A549 treated with Hydrocortisone at 1 μM for 4 hours (cell line): ENCODE measurements around the gene PCDHB5. TPM values are rescaled to one million over a fixed set of nuclear protein-coding genes. Genes with fewer than 3 reads are reported as not detected.

Source experiments
- total RNA-seq: library from RNA; stranded (reverse); fragments of 200-300 nt; extraction: Qiagen RNA extraction; gene quantifications from 5 replicates; pipeline ENCODE4 v1.2.3, GENCODE V29; 2022

PCDHB5 gene
- total RNA-seq = 1.1 to 1.8 TPM (median 1.6 TPM) in 5 replicates

DNA sequence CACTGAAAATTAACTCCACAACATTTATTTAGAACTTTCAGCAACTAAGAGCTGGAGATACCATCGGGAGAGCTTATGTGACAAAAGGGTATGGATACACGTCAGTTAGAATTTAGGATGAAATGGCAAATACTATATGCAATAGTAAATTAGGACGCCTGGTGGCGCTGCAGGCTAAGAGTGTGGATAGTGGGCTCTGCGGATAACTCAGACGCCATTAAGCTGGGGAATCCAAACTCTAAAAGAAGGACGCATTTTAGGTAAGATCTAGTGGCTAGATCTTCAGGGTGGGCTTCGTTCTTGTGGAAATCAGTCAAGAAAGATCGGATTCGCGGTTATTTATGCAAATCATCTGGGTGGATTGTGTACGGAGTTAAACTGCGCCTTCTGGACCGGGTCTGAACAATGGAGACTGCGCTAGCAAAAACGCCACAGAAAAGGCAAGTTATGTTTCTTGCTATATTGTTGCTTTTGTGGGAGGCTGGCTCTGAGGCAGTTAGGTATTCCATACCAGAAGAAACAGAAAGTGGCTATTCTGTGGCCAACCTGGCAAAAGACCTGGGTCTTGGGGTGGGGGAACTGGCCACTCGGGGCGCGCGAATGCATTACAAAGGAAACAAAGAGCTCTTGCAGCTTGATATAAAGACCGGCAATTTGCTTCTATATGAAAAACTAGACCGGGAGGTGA, at the start of gene PCDHB5:
TSS of gene PCDHB5 (plus strand) at position 177 of the 688 bp plus-strand sequence. CDS start at position 406, 229 bp downstream.

GRCh38 chr5:141094481-141095262, 40.3 kb upstream of the PCDHB5 start, which contains the start of gene PCDHB2:
Gene PCDHB2 (plus strand): TSS chr5:141094615. CDS start chr5:141094791, 176 bp downstream.

GRCh38 chr5:141100243-141100805, 34.7 kb upstream of the PCDHB5 start, which contains the start of gene PCDHB3:
Gene PCDHB3 (plus strand): TSS chr5:141100473. CDS start chr5:141100650, 177 bp downstream.

GRCh38 chr5:141121563-141121962, 13.4 kb upstream of the PCDHB5 start, which contains the start of gene PCDHB4:
Gene PCDHB4 (plus strand): TSS chr5:141121818. CDS start chr5:141121999, 181 bp downstream.

DNA sequence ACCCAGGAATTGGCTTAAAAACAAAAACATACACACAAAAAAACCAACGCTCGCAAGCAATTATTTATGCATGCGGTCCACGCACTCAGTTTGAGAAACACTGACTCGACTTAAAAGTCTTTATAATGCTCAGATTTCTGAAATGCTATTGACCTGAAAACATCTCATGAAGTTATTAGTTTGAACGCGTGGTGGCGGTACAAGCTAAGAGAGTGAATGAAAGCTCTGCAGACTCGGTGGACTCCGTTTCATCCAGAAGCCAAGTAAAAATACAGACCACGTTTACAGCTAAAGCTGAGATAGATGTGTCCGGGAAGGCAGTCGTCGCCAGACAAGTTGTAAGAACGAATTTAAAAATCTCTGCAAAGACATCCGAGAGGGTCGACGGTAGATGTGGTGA, 14.8 kb downstream of the PCDHB5 start, which contains the start of gene PCDHB6:
TSS of gene PCDHB6 (plus strand) at position 246 of the 400 bp plus-strand sequence. CDS start 201 bp downstream, outside the sequence.

DNA sequence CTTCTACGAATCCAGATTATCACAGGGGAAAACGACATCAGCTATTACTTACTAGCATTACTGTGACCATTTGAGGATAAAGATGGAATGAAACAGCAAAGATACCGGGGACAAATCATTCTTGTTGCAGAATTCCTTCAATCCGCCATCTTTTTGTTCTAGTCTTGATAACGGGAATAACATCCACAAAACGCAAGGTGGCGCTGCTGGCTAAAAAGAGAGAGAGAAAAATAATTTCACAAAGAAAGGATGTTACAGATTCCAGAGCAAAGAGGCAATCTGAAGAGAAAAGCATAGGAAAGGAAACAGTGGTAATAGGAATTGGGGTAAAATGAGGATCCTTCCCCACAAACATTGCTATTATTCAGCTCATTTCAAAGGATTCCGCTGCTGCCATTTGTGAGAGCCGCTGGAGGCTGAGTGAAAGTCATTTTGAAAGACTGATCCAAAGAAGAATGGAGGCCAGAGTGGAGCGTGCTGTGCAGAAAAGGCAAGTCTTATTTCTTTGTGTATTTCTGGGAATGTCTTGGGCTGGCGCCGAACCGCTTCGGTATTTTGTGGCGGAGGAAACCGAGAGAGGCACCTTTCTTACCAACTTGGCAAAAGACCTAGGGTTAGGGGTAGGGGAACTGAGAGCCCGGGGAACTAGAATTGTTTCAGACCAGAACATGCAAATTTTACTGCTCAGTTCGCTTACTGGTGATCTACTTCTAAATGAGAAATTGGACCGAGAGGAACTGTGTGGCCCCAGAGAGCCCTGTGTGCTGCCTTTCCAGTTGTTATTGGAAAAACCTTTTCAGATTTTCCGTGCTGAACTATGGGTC, 37.6 kb downstream of the PCDHB5 start, which contains the start of gene PCDHB7:
TSS of gene PCDHB7 (plus strand) at position 264 of the 824 bp plus-strand sequence. CDS start at position 456, 192 bp downstream.

GRCh38 chr5:141177577-141178191, 42.7 kb downstream of the PCDHB5 start, which contains the start of gene PCDHB8:
Gene PCDHB8 (plus strand): TSS chr5:141177790. CDS start chr5:141178035, 245 bp downstream.

DNA sequence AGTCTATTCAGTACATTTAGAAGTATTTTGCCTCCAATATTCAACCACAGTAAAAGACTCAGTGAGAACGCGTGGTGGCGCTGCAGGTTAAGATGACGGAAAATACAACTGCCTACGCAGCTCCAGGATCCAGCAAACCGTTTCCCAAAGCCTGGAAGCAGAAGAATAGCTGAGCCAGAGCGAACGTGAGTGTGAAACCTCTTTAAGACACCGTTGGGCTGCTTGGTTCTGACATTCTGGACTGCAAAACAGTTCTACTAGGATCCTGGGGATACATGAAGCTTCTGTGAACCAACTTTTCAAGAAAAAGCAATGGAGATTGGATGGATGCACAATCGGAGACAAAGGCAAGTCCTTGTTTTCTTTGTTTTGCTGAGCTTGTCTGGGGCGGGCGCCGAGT, 47.2 kb downstream of the PCDHB5 start, which contains the start of gene PCDHB16:
TSS of gene PCDHB16 (plus strand) at position 140 of the 400 bp plus-strand sequence. CDS start at position 313, 173 bp downstream.

DNA sequence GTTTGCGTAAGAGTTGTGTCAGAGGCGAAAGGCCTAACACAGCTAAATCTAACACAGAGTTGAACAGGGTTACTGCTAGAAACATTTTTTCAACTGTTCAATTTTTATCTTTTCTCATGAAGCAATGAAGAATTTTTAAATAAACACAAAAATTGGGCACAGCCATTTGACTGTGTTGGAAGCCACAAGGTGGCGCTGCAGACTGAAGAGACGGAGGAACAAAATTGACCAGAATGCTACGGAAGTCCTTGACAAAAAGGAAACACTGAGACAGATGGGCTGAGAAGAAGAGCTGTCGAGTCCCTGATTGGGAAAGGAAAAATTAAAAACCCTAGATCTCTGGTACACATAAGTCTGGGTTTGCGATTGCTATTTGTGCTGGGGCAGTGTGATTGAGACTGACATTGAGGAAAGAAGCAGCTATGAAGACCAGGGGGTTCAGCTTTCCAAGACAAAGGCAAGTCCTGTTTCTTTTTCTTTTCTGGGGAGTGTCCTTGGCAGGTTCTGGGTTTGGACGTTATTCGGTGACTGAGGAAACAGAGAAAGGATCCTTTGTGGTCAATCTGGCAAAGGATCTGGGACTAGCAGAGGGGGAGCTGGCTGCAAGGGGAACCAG, 52.0 kb downstream of the PCDHB5 start, which contains the start of gene PCDHB9:
TSS of gene PCDHB9 (plus strand) at position 265 of the 616 bp plus-strand sequence. CDS start at position 423, 158 bp downstream.

Other genes starting within 250 kb of the PCDHB5 start
- 1.8 to 2.5 TPM (median 2.2 TPM) in 5 replicates for gene PCDHAC1, start 208.9 kb upstream of the PCDHB5 start, total RNA-seq
- gene PCDHAC2, start 168.7 kb upstream of the PCDHB5 start, total RNA-seq = 3.3 to 4.9 TPM (median 3.7 TPM) in 5 replicates
- not detected in 5 replicates for gene PCDHB1, start 83.8 kb upstream of the PCDHB5 start, total RNA-seq
- 3.1 to 3.9 TPM (median 3.4 TPM) in 5 replicates for gene PCDHB2, start 40.6 kb upstream of the PCDHB5 start, total RNA-seq
- gene PCDHB3, start 34.7 kb upstream of the PCDHB5 start, total RNA-seq = 0.03 to 0.07 TPM in 2 of 5 replicates, not detected in the others
- gene PCDHB4, start 13.4 kb upstream of the PCDHB5 start, total RNA-seq = 0.06 to 0.10 TPM (median 0.07 TPM) in 3 of 5 replicates, not detected in the others
- 0.84 to 1.1 TPM (median 1.0 TPM) in 5 replicates for gene PCDHB6, start 14.9 kb downstream of the PCDHB5 start, total RNA-seq
- not detected in 5 replicates for gene PCDHB7, start 37.4 kb downstream of the PCDHB5 start, total RNA-seq
- 0.13 to 0.36 TPM (median 0.30 TPM) in 5 replicates for gene PCDHB8, start 42.6 kb downstream of the PCDHB5 start, total RNA-seq
- 0.05 to 0.08 TPM (median 0.05 TPM) in 4 of 5 replicates, not detected in the other for gene PCDHB16, start 47.2 kb downstream of the PCDHB5 start, total RNA-seq
- gene PCDHB9, start 52.0 kb downstream of the PCDHB5 start, total RNA-seq = 0.03 TPM in 1 of 5 replicates, not detected in the others
- gene PCDHB10, start 57.1 kb downstream of the PCDHB5 start, total RNA-seq = 0.03 to 0.06 TPM (median 0.05 TPM) in 3 of 5 replicates, not detected in the others
- gene PCDHB11, start 64.4 kb downstream of the PCDHB5 start, total RNA-seq = 0.03 to 0.08 TPM (median 0.06 TPM) in 5 replicates
- gene PCDHB12, start 73.5 kb downstream of the PCDHB5 start, total RNA-seq = 0.06 TPM in 1 of 5 replicates, not detected in the others
- 0.06 to 0.09 TPM (median 0.09 TPM) in 4 of 5 replicates, not detected in the other for gene PCDHB13, start 78.7 kb downstream of the PCDHB5 start, total RNA-seq
- 0.06 to 0.10 TPM (median 0.08 TPM) in 5 replicates for gene PCDHB14, start 88.1 kb downstream of the PCDHB5 start, total RNA-seq
- 0.03 to 0.14 TPM (median 0.06 TPM) in 5 replicates for gene PCDHB15, start 110.2 kb downstream of the PCDHB5 start, total RNA-seq
- gene SLC25A2, start 168.8 kb downstream of the PCDHB5 start, total RNA-seq = not detected in 5 replicates
- 60.4 to 85.3 TPM (median 69.6 TPM) in 5 replicates for gene TAF7, start 185.6 kb downstream of the PCDHB5 start, total RNA-seq
- 0.22 to 0.38 TPM (median 0.31 TPM) in 5 replicates for gene PCDHGA1, start 195.3 kb downstream of the PCDHB5 start, total RNA-seq
- gene PCDHGA2, start 203.6 kb downstream of the PCDHB5 start, total RNA-seq = 0.54 to 0.91 TPM (median 0.62 TPM) in 5 replicates
- gene PCDHGA3, start 208.6 kb downstream of the PCDHB5 start, total RNA-seq = not detected in 5 replicates
- 1.3 to 2.2 TPM (median 1.6 TPM) in 5 replicates for gene PCDHGB1, start 214.9 kb downstream of the PCDHB5 start, total RNA-seq
- 0.06 to 0.16 TPM (median 0.12 TPM) in 4 of 5 replicates, not detected in the other for gene PCDHGA4, start 219.8 kb downstream of the PCDHB5 start, total RNA-seq
- gene PCDHGB2, start 224.8 kb downstream of the PCDHB5 start, total RNA-seq = 0.05 to 0.13 TPM (median 0.11 TPM) in 4 of 5 replicates, not detected in the other
- gene PCDHGA5, start 229.0 kb downstream of the PCDHB5 start, total RNA-seq = 0.10 to 0.23 TPM (median 0.13 TPM) in 5 replicates
- 0.20 to 0.25 TPM (median 0.21 TPM) in 5 replicates for gene PCDHGB3, start 235.0 kb downstream of the PCDHB5 start, total RNA-seq
- 0.14 to 0.26 TPM (median 0.20 TPM) in 5 replicates for gene PCDHGA6, start 238.7 kb downstream of the PCDHB5 start, total RNA-seq
- 0.57 to 1.2 TPM (median 0.76 TPM) in 5 replicates for gene PCDHGA7, start 247.5 kb downstream of the PCDHB5 start, total RNA-seq